ENCODE data around the gene MRPS16.

- no peak for TF ChIP-seq CTCF (conservative IDR thresholded peaks at IDR 0.05)
- no peak for TF ChIP-seq EZH2 (IDR thresholded peaks at IDR 0.05; ENCODE audit: low read depth)
Observed at GRCh38 chr10:73234695-73235094, 17.7 kb downstream of the MRPS16 start.
